Testis (tissue), 3 donors: Measurements from ENCODE around the gene PDE8B. TPM values are rescaled to one million over a fixed set of nuclear protein-coding genes. Genes with fewer than 3 reads are reported as not detected.

Source experiments
- DNase-seq: peaks from one replicate; pipeline ENCODE4 v3.0.0-alpha.2; 2019
- H3K27ac ChIP-seq, 2 donors: fragments of 200-600 bp; sonication (generic); one replicate each; pipeline ENCODE4 v1.5.1; 2019
- H3K27me3 ChIP-seq: fragments of 200-600 bp; sonication (generic); one replicate; pipeline ENCODE4 v1.5.1; 2019
- H3K36me3 ChIP-seq: fragments of 200-600 bp; sonication (generic); one replicate; pipeline ENCODE4 v1.5.1; 2017; ENCODE audit warnings: low read depth; ENCODE audit errors: missing control alignments
- H3K4me1 ChIP-seq: fragments of 200-600 bp; sonication (generic); one replicate; pipeline ENCODE4 v1.5.1; 2019
- H3K4me3 ChIP-seq, 2 donors: fragments of 200-600 bp; sonication (generic); one replicate each; pipeline ENCODE4 v1.5.1; 2017 to 2019
- H3K9me3 ChIP-seq: fragments of 200-600 bp; sonication (generic); one replicate; pipeline ENCODE4 v1.5.1; 2017
- CTCF ChIP-seq, 3 experiments: fragments of 450-650 bp in 2 of 3; fragments of 200-600 bp in 1 of 3; sonication (generic) in 1 of 3; IDR thresholded peaks; one replicate each; pipeline ENCODE4 v1.5.1; 2016 to 2019; ENCODE audit warnings: antibody characterized with exemption in 3 of 3, mild to moderate bottlenecking in 2 of 3, moderate library complexity in 1 of 3
- POLR2A ChIP-seq: fragments of 450-650 bp; IDR thresholded peaks from one replicate; pipeline ENCODE4 v1.6.1; 2017; ENCODE audit warnings: antibody characterized with exemption, mild to moderate bottlenecking, moderate library complexity
- WGBS, 2 donors: methylation state at CpG; one replicate each; pipeline ENCODE4 v1.1.5; 2018; 5-methylcytosine and 5-hydroxymethylcytosine counted together
- intact Hi-C: fragments of 100-400 bp; cut with DNase I; formaldehyde crosslinking; loops from one replicate; pipeline ENCODE4 v1.15.1; 2023; ENCODE audit warnings: low total_unique reads
- polyA plus RNA-seq: library from polyadenylated mRNA; stranded (reverse); fragments of 350-450 nt; fragmentation: Illumina TruSeq; extraction: RNeasy Lipid Tissue Mini Kit (QIAGEN cat#74804); gene quantifications from one replicate; pipeline ENCODE4 v1.2.3, GENCODE V29; 2014; ENCODE audit warnings: low read depth, low replicate concordance; ENCODE audit not compliant: insufficient read depth
- total RNA-seq, 2 donors: library from RNA; depleted of rRNA; stranded (reverse); fragments of >200 nt; gene quantifications; one replicate each; pipeline ENCODE4 v1.2.3, GENCODE V29; 2016

Gene PDE8B
- total and polyA plus RNA-seq, 3 donors from 2014 or later = 2.0 to 7.2 (median 5.8) TPM

- no peak for DNase-seq
- Histone ChIP-seq H3K27me3 (no peaks in the 10 kb centered on the region), H3K9me3 (no peaks in the 10 kb centered on the region), H3K27ac (no peak overlapping the region), H3K4me1 (no peaks in the 10 kb centered on the region), H3K36me3 (no peaks in the 10 kb centered on the region), H3K4me3 (no peak overlapping the region)
- TF ChIP-seq CTCF (IDR thresholded peaks at IDR 0.05) = no peak
- no peak for TF ChIP-seq POLR2A
- intact Hi-C loops = no loop called here
- 83 to 100% methylated on average over 1 of the region's 1 CpG for WGBS, 2 donors
Measured at GRCh38 chr5:77258652-77259051, 48.2 kb downstream of the PDE8B start.

- H3K4me1 ChIP-seq = no peaks in the 10 kb centered on the region
- DNase-seq = no peak
- H3K27ac ChIP-seq = no peak overlapping the region
- TF ChIP-seq POLR2A = no peak
- no peak for TF ChIP-seq CTCF (IDR thresholded peaks at IDR 0.05)
- H3K27me3 ChIP-seq = no peaks in the 10 kb centered on the region
- no peaks in the 10 kb centered on the region for H3K36me3 ChIP-seq
- H3K4me3 ChIP-seq = no peak overlapping the region
- H3K9me3 ChIP-seq = no peaks in the 10 kb centered on the region
- intact Hi-C loops = no loop called here
Measured at GRCh38 chr5:77259476-77259875, 49.0 kb downstream of the PDE8B start.

- intact Hi-C loops = no loop called here
- no peaks in the 10 kb centered on the region for H3K27me3 ChIP-seq
- no peak for TF ChIP-seq CTCF (IDR thresholded peaks at IDR 0.05)
- TF ChIP-seq POLR2A = no peak
- no peak overlapping the region for H3K27ac ChIP-seq
- no peaks in the 10 kb centered on the region for H3K9me3 ChIP-seq
- no peak for DNase-seq
- no peaks in the 10 kb centered on the region for H3K4me1 ChIP-seq
- no peaks in the 10 kb centered on the region for H3K36me3 ChIP-seq
- no peak overlapping the region for H3K4me3 ChIP-seq
- WGBS, 2 donors = 86 to 97% methylated on average over 1 of the region's 1 CpG
Measured at GRCh38 chr5:77262697-77263096, 52.2 kb downstream of the PDE8B start.

GRCh38 chr5:77266291-77266690, 55.8 kb downstream of the PDE8B start:
- TF ChIP-seq POLR2A = no peak
- no peak overlapping the region for H3K27ac ChIP-seq
- 82 to 83% methylated on average over 2 of the region's 2 CpGs for WGBS, 2 donors
- no peak for DNase-seq
- H3K27me3 ChIP-seq = no peaks in the 10 kb centered on the region
- H3K9me3 ChIP-seq = no peaks in the 10 kb centered on the region
- H3K4me1 ChIP-seq = no peaks in the 10 kb centered on the region
- H3K4me3 ChIP-seq = no peak overlapping the region
- intact Hi-C loops = no loop called here
- H3K36me3 ChIP-seq = no peaks in the 10 kb centered on the region

GRCh38 chr5:77267496-77267895, 57.0 kb downstream of the PDE8B start:
- Histone ChIP-seq H3K36me3 (no peaks in the 10 kb centered on the region), H3K9me3 (no peaks in the 10 kb centered on the region), H3K4me1 (no peaks in the 10 kb centered on the region), H3K4me3 (no peak overlapping the region), H3K27ac (no peak overlapping the region), H3K27me3 (no peaks in the 10 kb centered on the region)
- DNase-seq = no peak
- 84 to 93% methylated on average over 3 of the region's 3 CpGs for WGBS, 2 donors
- no peak for TF ChIP-seq CTCF (IDR thresholded peaks at IDR 0.05)
- TF ChIP-seq POLR2A = no peak
- intact Hi-C loops = no loop called here
